Right kidney (tissue), 1 donor: ENCODE results near the gene PCGF3.
"Not testable (repeated sequence)": the region's sequence is repeated elsewhere in the genome, so short reads cannot be mapped to it uniquely, and the experiment has no call there.

ENCODE experiments used
- DNase-seq: peaks from one replicate; pipeline ENCODE4 v3.0.0-alpha.2; 2016

The PCGF3 gene

DNA sequence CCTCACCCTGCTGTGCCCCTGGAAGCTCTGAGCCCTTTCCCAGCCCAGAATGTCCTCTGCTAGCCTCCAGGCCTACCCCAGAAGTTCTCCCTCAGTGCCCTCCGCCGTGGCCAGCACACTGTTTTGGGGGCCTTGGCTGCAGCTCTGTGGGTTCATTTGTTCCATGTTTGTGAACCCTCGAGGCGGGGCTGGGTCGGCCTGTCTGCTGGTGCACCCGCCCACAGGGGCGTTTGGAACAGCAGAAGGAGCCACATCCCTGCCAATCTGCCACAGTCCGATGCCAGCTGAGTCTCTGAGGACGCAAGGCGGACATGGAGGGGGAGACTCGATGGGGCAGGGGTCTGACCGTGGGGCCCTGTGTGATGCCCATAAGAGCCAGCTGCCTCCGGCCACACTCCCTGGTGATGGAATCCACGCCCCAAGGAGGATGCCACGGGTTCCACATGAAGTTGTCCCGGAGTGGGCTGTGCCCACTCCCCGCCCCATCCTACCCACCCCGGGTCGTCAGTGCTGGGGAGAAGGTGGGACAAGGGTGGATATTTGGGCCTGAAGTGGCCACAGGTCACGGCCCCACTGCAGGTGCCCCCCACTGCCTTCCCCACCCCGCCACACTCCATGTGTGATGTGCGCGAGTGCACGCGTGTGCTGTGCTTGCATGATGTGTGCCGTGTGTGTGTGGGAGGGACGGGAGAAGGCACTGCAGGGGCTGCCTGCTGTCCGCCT is 38.6 kb upstream of the PCGF3 start:
- DNase-seq = no peak

GRCh38 chr4:667545-667925 is 38.1 kb upstream of the PCGF3 start:
- DNase-seq = no peak

- not testable (repeated sequence) for DNase-seq
These were observed 37.4 kb upstream of the PCGF3 start for GRCh38 chr4:668219-668618.

DNA sequence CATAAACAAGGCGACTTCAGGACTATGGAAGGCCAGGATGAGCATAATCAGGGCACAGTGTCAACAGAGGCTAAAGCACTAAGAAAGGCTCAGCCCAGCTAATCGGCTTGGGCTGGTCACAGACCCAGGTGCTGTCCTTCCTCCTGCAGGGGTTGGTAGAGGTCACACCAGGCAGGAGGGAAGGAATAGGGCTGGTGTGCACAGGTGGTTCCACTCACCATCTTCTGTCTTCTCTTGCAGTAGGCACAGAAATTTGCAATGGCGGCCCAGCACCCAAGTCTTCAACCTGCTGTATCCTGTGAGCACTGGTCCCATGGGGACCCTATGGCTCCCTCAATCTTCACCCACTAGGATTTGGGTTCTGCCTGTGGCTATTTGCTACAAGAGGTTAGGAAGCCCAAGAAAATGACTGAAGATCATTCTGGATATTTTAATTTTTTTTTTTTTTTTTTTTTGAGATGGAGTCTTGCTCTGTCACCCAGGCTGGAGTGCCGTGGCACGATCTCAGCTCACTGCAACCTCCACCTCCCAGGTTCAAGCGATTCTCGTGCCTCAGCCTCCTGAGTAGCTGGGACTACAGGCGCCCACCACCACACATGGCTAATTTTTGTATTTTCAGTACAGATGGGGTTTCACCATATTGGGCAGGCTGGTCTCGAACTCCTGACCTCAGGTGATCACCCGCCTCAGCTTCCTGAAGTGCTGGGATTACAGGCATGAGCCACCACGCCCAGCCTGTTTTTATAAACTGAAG is 35.6 kb upstream of the PCGF3 start:
- DNase-seq = not testable (repeated sequence)

DNA sequence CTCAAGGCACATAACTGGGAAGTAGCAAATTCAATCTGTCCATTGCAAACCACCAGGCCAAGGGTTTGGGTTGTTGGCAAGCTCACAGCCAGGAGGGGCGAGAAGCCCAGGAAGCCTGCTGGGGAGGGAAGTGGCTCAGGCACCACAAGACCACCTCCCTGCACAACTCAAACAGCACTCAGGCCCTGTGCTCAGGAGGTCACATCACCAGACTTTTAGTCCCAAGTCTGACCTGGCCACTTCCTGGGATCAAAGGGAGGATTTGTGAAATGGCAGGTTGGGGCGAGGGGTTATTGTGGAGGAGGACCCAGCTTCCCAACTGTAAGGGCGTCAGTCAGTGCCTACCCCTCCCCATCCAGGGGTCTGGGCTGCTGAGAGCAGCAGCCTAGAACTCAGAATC is 33.9 kb upstream of the PCGF3 start:
- DNase-seq = no peak

DNA sequence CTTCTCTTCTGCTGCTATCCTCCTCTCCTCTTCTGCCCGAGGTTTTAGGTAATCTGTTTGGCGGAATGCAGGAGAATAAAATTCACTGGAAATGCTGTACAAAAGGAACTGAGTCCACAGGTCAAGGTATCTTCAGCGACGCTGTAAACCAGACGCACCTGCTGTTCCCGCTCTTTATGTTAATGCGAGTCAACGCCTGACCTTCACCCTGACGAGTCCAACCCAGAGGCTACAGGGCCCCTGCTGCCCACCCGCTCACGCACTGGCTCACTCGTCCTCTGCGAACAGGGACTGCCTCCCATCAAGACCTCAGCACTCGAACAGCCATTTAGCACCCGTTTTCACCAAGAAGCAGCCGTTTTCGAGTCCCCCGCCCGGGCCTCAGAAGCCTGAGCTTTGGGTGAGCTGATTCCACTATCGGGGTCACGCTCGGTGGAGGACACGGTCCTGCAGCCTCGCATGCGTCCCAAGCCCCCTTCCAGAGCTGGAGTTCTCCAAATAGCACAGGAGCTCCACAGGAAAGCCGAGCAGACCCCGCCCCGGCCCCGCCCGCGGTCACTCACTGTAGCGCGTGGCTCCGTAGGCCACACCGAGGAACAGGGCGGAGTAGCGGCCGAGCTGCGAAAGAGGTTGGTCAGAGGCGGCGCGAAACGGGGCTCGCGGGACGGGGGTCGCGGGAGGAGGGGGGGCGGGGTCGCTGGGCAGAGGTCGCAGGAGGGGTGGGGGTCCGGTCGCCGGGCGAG is 32.1 kb upstream of the PCGF3 start:
- peak; percentile 22 for DNase-seq

- peak; percentile 100 for DNase-seq
These were observed 31.2 kb upstream of the PCGF3 start, which contains the start of the genes ATP5ME and MYL5 for GRCh38 chr4:674172-675035. Gene ATP5ME, minus strand, starts transcription at chr4:674276. Its CDS starts 29 bp downstream, at chr4:674247. Gene MYL5, plus strand, starts transcription at chr4:674542. Its CDS starts 3,485 bp downstream, at chr4:678027.

- no peak for DNase-seq
These were observed 30.4 kb upstream of the PCGF3 start for GRCh38 chr4:675036-675882.

DNA sequence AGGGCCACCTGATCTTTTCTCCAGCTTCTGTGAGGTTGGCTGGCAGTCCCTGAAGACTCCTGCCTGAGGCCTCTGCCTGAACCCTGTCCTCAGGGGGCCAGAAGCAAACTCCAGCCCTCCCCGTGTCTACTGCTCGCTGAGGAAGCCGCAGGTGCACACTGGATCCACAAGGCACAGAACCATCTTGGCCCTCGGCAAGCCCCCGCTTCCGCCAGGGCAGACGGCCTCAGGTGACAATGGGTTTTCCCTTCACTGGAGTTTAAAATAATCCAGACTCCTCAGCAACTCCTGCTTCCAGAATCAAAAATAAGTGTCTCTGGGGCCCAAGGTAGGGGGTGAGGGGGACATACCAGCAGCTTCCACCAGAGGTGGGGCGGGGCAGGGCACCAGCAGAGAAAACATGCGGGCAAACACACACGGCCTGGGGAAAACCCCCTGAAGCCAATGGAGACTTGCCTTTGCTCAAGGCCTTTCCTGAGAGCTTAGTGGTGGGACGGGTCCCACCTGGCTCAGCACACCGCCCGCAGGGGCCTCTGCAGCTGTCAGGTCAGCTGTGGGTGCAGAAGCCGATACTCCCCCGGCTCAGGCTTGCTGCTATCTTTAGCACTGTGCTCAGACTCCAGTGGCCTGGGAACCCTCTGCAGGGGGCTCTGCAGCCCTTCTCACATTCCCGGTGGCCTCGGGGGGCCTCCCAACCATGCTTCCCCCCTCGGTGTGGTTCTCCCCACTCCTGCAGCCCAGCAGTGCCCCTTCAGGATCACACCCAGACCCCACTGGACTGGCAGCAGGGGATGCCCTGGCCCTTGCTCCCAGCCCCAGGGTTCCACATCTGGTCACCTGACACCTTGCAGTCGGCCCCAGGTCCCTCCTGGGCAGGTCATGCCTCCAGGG is 29.4 kb upstream of the PCGF3 start:
- no peak for DNase-seq

- DNase-seq = no peak
These were observed 28.8 kb upstream of the PCGF3 start for GRCh38 chr4:676871-677235.

GRCh38 chr4:677431-678293 is 28.0 kb upstream of the PCGF3 start:
- no peak for DNase-seq

GRCh38 chr4:678331-679103 is 27.1 kb upstream of the PCGF3 start:
- DNase-seq = no peak

DNA sequence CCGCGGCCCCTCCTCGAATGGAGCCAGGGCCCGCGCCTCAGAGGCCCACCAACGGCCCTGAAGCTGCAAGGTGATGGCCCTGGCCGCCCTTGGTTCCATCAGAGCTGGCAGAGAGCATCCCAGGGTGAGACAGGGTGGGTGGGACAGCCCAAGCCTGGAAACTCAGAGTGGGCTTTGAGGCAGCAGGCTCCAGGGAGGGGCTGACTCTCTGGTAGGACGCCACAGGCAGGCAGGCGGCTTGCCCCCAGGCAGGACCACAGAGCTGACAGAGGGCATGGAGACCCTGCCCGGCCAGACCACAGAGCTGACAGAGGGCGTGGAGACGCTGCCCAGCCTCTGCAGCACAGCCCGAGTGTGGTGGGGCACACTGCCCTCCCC is 26.5 kb upstream of the PCGF3 start:
- DNase-seq = no peak

DNA sequence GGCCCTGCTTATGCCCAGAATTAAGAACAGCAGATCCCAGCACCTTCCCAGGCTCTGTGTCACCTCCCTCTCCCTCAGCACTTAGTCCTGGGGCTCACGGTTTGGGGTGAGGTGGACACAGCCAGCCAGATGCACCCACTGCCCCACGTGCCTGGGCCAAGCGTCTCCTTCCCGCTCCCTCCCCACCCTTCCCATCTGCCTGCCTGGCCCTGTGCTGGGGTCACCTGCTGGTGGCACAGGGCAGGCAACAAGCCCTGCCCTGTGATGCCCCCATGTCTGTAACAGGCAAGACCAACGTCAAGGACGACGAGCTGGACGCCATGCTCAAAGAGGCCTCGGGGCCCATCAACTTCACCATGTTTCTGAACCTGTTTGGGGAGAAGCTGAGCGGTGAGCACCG is 26.0 kb upstream of the PCGF3 start:
- DNase-seq = no peak

GRCh38 chr4:680091-680490 is 25.5 kb upstream of the PCGF3 start:
- no peak for DNase-seq

DNA sequence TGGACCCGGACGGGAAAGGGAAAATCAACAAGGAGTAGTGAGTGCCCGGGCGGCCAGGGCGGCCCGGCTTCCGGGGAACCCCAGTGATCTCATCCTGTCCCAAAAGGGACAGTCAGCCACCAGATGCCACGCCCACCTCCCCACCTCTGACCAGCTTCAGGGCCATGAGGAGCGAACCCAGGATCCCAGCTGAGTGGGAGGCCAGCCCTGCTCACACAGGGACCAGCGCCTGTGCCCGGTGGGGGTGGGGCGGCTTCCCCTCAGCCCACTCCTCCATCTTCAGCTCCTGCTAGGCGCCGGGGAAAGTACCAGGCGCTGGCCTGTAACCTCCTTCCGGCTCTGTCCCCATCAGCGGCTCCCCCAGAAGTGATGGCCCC is 25.1 kb upstream of the PCGF3 start:
- DNase-seq = no peak

GRCh38 chr4:680928-681645 is 24.5 kb upstream of the PCGF3 start:
- no peak for DNase-seq
